Prostate gland (tissue), 2 donors: ENCODE results near the gene GNAQ. TPM values are rescaled to one million over a fixed set of nuclear protein-coding genes. Genes with fewer than 3 reads are reported as not detected.

ENCODE experiments used
- DNase-seq: peaks from one replicate; pipeline ENCODE4 v3.0.0-alpha.2; 2019; ENCODE audit warnings: low spot score
- H3K27ac ChIP-seq, 2 donors: fragments of 200-600 bp; sonication (generic); 2 replicates each; pipeline ENCODE4 v1.5.1; 2017 to 2019
- H3K27me3 ChIP-seq: fragments of 200-600 bp; sonication (generic); replicated peaks from 2 replicates; pipeline ENCODE4 v1.5.1; 2019; ENCODE audit not compliant: insufficient read depth
- H3K36me3 ChIP-seq, 2 donors: fragments of 200-600 bp; sonication (generic); 1 replicate in 1 of 2; 2 replicates in 1 of 2; pipeline versions ENCODE4 v1.5.1 to v1.8.1; 2017 to 2019
- H3K4me1 ChIP-seq: fragments of 200-600 bp; sonication (generic); replicated peaks from 2 replicates; pipeline ENCODE4 v1.5.1; 2019
- H3K4me3 ChIP-seq, 2 donors: fragments of 200-600 bp; sonication (generic); 2 replicates each; pipeline ENCODE4 v1.5.1; 2017 to 2019
- H3K9me3 ChIP-seq: fragments of 200-600 bp; sonication (generic); 2 replicates; pipeline ENCODE4 v1.5.1; 2017
- POLR2A ChIP-seq: fragments of 450-650 bp; IDR thresholded peaks from one replicate; pipeline ENCODE4 v1.6.1; 2016; ENCODE audit warnings: antibody characterized with exemption, mild to moderate bottlenecking
- POLR2AphosphoS5 ChIP-seq: sonication (generic); formaldehyde crosslinking; IDR thresholded peaks from one replicate; pipeline ENCODE4 v1.6.1; 2017; ENCODE audit warnings: antibody characterized with exemption
- WGBS: methylation state at CpG from one replicate; pipeline ENCODE4 v1.1.5; 2018; 5-methylcytosine and 5-hydroxymethylcytosine counted together
- intact Hi-C: fragments of 100-400 bp; cut with DNase I; formaldehyde crosslinking; loops from one replicate; pipeline ENCODE4 v1.14.2; 2022
- total RNA-seq, 2 donors: library from RNA; depleted of rRNA; stranded (reverse); fragments of >200 nt; gene quantifications; one replicate each; pipeline ENCODE4 v1.1.0, GENCODE V29; 2016
- TF ChIP-seq, protein P1 (sequence below), 4 experiments: fragments of 200-600 bp in 2 of 4; fragments of 450-650 bp in 2 of 4; sonication (generic) in 2 of 4; IDR thresholded peaks; 1 replicate in 3 of 4; 2 replicates in 1 of 4; pipeline ENCODE4 v1.5.1; 2016 to 2019; ENCODE audit warnings: antibody characterized with exemption in 4 of 4, mild to moderate bottlenecking in 2 of 4, moderate library complexity in 2 of 4

Gene GNAQ
- total RNA-seq, 2 donors from 2014 or later, result 35.0 to 43.7 TPM

DNA sequence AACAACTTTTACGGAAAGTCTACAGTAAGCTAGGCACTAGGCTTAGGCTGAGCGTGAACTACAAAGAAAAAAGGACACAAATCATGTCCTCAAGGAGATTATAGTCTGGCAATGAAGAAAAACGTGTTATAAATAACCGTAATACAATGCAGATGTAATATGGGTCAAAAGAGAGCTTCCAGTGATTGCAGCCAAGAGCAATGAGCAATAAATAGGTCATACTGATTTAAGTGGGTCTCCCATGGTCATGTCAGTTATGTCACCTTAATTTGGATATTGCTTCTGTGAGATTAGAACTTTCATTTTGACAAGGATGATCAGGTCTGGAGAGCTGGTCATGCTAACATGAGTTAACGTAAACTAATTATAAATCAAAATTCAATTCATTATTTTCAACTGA is 224.9 kb downstream of the GNAQ start:
- H3K27me3 ChIP-seq, result no peaks in the 10 kb centered on the region
- TF ChIP-seq POLR2AphosphoS5 (no peak), POLR2A (no peak)
- TF ChIP-seq, protein P1, sequence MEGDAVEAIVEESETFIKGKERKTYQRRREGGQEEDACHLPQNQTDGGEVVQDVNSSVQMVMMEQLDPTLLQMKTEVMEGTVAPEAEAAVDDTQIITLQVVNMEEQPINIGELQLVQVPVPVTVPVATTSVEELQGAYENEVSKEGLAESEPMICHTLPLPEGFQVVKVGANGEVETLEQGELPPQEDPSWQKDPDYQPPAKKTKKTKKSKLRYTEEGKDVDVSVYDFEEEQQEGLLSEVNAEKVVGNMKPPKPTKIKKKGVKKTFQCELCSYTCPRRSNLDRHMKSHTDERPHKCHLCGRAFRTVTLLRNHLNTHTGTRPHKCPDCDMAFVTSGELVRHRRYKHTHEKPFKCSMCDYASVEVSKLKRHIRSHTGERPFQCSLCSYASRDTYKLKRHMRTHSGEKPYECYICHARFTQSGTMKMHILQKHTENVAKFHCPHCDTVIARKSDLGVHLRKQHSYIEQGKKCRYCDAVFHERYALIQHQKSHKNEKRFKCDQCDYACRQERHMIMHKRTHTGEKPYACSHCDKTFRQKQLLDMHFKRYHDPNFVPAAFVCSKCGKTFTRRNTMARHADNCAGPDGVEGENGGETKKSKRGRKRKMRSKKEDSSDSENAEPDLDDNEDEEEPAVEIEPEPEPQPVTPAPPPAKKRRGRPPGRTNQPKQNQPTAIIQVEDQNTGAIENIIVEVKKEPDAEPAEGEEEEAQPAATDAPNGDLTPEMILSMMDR (IDR thresholded peaks at IDR 0.05), result no peak
- no peaks in the 10 kb centered on the region for H3K36me3 ChIP-seq
- no peak overlapping the region for H3K27ac ChIP-seq
- no peak overlapping the region for H3K4me3 ChIP-seq
- intact Hi-C loops, result no loop called here
- H3K4me1 ChIP-seq, result no peaks in the 10 kb centered on the region
- no peaks in the 10 kb centered on the region for H3K9me3 ChIP-seq
- 94% methylated on average over 5 of the region's 5 CpGs for WGBS
- DNase-seq, result no peak

GRCh38 chr9:77805810-77806209 is 225.8 kb downstream of the GNAQ start:
- TF ChIP-seq, protein P1 (IDR thresholded peaks at IDR 0.05), result no peak
- TF ChIP-seq POLR2A (no peak), POLR2AphosphoS5 (no peak)
- WGBS, result 52% methylated on average over 2 of the region's 2 CpGs
- intact Hi-C loops, result no loop called here
- no peak overlapping the region for H3K4me3 ChIP-seq
- H3K9me3 ChIP-seq, result no peaks in the 10 kb centered on the region
- no peaks in the 10 kb centered on the region for H3K36me3 ChIP-seq
- H3K4me1 ChIP-seq, result no peaks in the 10 kb centered on the region
- H3K27me3 ChIP-seq, result no peaks in the 10 kb centered on the region
- no peak overlapping the region for H3K27ac ChIP-seq
- DNase-seq, result no peak

DNA sequence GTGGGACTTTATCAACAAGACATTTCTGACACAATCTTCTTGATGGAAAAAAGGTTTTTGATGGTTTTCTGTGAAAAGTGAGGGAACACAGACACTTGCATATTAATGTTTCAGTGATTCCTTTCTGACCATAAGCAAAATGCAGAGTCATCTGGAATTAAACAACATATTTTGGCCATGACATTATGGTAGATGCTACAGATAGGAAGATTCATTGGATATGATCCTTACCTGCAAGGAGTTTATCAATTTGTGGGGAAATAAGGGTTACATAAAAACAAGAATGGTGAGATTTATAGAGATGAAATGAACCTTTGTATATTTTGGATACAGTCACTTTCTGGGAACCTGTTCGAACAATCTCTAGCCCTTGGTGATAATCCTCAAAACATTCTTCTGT is 228.2 kb downstream of the GNAQ start:
- no peak overlapping the region for H3K27ac ChIP-seq
- no peak for DNase-seq
- no peaks in the 10 kb centered on the region for H3K9me3 ChIP-seq
- no peaks in the 10 kb centered on the region for H3K36me3 ChIP-seq
- TF ChIP-seq, protein P1 (IDR thresholded peaks at IDR 0.05), result no peak
- TF ChIP-seq POLR2A (no peak), POLR2AphosphoS5 (no peak)
- no peak overlapping the region for H3K4me3 ChIP-seq
- no peaks in the 10 kb centered on the region for H3K27me3 ChIP-seq
- 42% methylated on average over 1 of the region's 1 CpG for WGBS
- intact Hi-C loops, result no loop called here
- H3K4me1 ChIP-seq, result no peaks in the 10 kb centered on the region

- DNase-seq, result no peak
- no peak overlapping the region for H3K27ac ChIP-seq
- no peaks in the 10 kb centered on the region for H3K9me3 ChIP-seq
- TF ChIP-seq, protein P1 (IDR thresholded peaks at IDR 0.05), result no peak
- no peaks in the 10 kb centered on the region for H3K4me1 ChIP-seq
- no peaks in the 10 kb centered on the region for H3K36me3 ChIP-seq
- H3K4me3 ChIP-seq, result no peak overlapping the region
- intact Hi-C loops, result no loop called here
- 94% methylated on average over 7 of the region's 7 CpGs for WGBS
- H3K27me3 ChIP-seq, result no peaks in the 10 kb centered on the region
Observed at GRCh38 chr9:77802515-77803293, 228.9 kb downstream of the GNAQ start.

- Histone ChIP-seq H3K4me3 (no peak overlapping the region), H3K9me3 (no peaks in the 10 kb centered on the region), H3K27me3 (no peaks in the 10 kb centered on the region), H3K36me3 (no peaks in the 10 kb centered on the region), H3K4me1 (no peaks in the 10 kb centered on the region), H3K27ac (no peak overlapping the region)
- no peak for DNase-seq
- 95% methylated on average over 3 of the region's 3 CpGs for WGBS
- TF ChIP-seq POLR2A, result no peak
- TF ChIP-seq, protein P1 (IDR thresholded peaks at IDR 0.05), result no peak
- no peak for TF ChIP-seq POLR2AphosphoS5
- intact Hi-C loops, result no loop called here
Observed at GRCh38 chr9:77802064-77802463, 229.5 kb downstream of the GNAQ start.
